ENCODE results near the gene CD300LD.

DNA sequence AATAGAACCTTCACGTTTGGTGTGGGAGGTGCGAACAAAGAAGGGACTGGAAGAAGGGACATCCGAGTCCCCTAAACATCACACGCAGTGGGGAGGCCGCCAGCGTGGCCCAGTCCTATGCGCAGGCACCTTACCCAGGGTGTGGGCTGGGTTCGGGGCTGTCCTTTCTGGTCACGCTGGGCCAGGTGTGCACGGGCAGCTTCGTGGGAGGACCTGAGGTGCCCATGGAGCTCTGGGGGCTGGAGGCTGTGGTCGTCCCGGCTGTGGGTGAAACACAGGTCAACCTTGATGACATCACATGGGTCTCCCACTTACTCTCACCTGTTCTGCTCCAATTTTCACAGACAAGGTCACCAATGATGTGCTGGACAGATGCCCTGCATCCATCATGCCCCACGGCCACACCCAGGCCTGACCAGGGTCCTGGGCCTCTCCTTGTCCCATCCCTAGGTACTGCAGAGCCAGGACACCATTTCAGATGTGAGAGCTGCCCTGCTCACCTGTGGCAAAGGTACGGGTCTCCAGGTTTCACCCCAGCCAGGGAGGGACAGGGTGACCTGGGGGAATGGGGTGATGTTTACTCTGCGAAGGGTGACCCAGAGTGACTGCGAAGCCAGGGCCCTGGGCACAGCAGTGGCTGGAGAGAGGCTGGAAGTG lies 49.2 kb downstream of the CD300LD start:
- TF ChIP-seq, protein P1, sequence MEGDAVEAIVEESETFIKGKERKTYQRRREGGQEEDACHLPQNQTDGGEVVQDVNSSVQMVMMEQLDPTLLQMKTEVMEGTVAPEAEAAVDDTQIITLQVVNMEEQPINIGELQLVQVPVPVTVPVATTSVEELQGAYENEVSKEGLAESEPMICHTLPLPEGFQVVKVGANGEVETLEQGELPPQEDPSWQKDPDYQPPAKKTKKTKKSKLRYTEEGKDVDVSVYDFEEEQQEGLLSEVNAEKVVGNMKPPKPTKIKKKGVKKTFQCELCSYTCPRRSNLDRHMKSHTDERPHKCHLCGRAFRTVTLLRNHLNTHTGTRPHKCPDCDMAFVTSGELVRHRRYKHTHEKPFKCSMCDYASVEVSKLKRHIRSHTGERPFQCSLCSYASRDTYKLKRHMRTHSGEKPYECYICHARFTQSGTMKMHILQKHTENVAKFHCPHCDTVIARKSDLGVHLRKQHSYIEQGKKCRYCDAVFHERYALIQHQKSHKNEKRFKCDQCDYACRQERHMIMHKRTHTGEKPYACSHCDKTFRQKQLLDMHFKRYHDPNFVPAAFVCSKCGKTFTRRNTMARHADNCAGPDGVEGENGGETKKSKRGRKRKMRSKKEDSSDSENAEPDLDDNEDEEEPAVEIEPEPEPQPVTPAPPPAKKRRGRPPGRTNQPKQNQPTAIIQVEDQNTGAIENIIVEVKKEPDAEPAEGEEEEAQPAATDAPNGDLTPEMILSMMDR (IDR thresholded peaks at IDR 0.05), result no peak
- no peak for TF ChIP-seq POLR2A (IDR thresholded peaks at IDR 0.05)
